Measurements from ENCODE around the gene NCDN. TPM values are rescaled to one million over a fixed set of nuclear protein-coding genes. Genes with fewer than 3 reads are reported as not detected.

Gene NCDN, protein sequence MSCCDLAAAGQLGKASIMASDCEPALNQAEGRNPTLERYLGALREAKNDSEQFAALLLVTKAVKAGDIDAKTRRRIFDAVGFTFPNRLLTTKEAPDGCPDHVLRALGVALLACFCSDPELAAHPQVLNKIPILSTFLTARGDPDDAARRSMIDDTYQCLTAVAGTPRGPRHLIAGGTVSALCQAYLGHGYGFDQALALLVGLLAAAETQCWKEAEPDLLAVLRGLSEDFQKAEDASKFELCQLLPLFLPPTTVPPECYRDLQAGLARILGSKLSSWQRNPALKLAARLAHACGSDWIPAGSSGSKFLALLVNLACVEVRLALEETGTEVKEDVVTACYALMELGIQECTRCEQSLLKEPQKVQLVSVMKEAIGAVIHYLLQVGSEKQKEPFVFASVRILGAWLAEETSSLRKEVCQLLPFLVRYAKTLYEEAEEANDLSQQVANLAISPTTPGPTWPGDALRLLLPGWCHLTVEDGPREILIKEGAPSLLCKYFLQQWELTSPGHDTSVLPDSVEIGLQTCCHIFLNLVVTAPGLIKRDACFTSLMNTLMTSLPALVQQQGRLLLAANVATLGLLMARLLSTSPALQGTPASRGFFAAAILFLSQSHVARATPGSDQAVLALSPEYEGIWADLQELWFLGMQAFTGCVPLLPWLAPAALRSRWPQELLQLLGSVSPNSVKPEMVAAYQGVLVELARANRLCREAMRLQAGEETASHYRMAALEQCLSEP
- total RNA-seq (2021; fragmentation: NEBNext Ultra II Directional; extraction: Animal tissue kit (Norgen Biotek cat#: 25700)) = 35.4 and 36.5 TPM in 2 replicates
- polyA plus RNA-seq (2011; rRNA removed) = 26.2 and 38.8 TPM in 2 replicates
- polyA plus RNA-seq (2011; cell fraction: cytosol; rRNA removed) = 23.8 TPM
- 39.9 TPM for polyA plus RNA-seq (2011; cell fraction: nucleus; rRNA removed)
- 22.6 to 34.5 TPM (median 30.7 TPM) in 4 replicates for polyA plus RNA-seq (2012, experiment 1 of 2)
- 26.7 TPM for polyA plus RNA-seq (2012, experiment 2 of 2)
- polyA plus RNA-seq (2013, experiment 1 of 2) = 17.8 TPM
- polyA plus RNA-seq (2013, experiment 2 of 2) = 15.8 TPM
- 15.6 and 19.2 TPM in 2 replicates for polyA minus RNA-seq (2011; rRNA and poly(A)+ RNA removed)
- 20.6 TPM for polyA minus RNA-seq (2011; cell fraction: cytosol; rRNA and poly(A)+ RNA removed)
- polyA minus RNA-seq (2011; cell fraction: nucleus; rRNA and poly(A)+ RNA removed) = 21.7 TPM
- long read RNA-seq, experiment 1, partial matches to known transcripts = 25 of 30 reads
- long read RNA-seq, experiment 1, other reads (novel, unspliced or antisense) = 4 of 30 reads
- long read RNA-seq, experiment 2, partial matches to known transcripts = 0 of 2 reads
- long read RNA-seq, experiment 2, other reads (novel, unspliced or antisense) = 2 of 2 reads

GRCh38 chr1:35557611-35558373 lies at the start of gene NCDN:
NCDN (plus strand) TSS chr1:35557799; CDS start chr1:35558191, 392 bp downstream.
- no peaks in the 10 kb centered on the region for H3K27me3 ChIP-seq (replicated peaks in 1 of 4; ENCODE audit: control insufficient read depth in 3 of 4, extremely low read depth in 1 of 4, insufficient read depth in 3 of 4, low read length in 3 of 4)
- peak within 1 kb of the TSS; percentile 99 for H2BK5ac ChIP-seq (ENCODE audit: low read depth, low read length)
- no peak within 1 kb of the TSS for H3K23ac ChIP-seq (ENCODE audit: insufficient read length)
- H4K91ac ChIP-seq (replicated peaks; ENCODE audit: insufficient read length, low read length) = peak within 1 kb of the TSS; percentile 96
- H2BK12ac ChIP-seq (ENCODE audit: low read depth, low read length) = peak within 1 kb of the TSS; percentile 87; the same call in 1 of the 2 replicates
- peak within 1 kb of the TSS; percentile 88 for H4K5ac ChIP-seq (ENCODE audit: insufficient read length, low read depth, low read length)
- peak within 1 kb of the TSS; percentile 96 for H3K27ac ChIP-seq (ENCODE audit: low read depth, low read length)
- H3K9me3 ChIP-seq (ENCODE audit: insufficient read depth in 2 of 2, low read depth in 1 of 2, low read length in 1 of 2) = no peaks in the 10 kb centered on the region
- peaks cover 7 to 35% (median 12%) of the 10 kb centered on the region in 4 experiments; a peak in 6 of 8 replicates for H3K36me3 ChIP-seq (ENCODE audit: control insufficient read depth in 2 of 4, insufficient read depth in 4 of 4, low read length in 3 of 4)
- H3K14ac ChIP-seq (ENCODE audit: insufficient read length) = no peak within 1 kb of the TSS
- DNase-seq (ENCODE audit: low read depth in 1 of 2, low spot score in 2 of 2) (peak; percentile 69 to 95), FAIRE-seq (no peak)
- no peak within 1 kb of the TSS; the same call in 1 of the 2 replicates for H2AFZ ChIP-seq (ENCODE audit: low read length)
- H3K56ac ChIP-seq (replicated peaks; ENCODE audit: insufficient read length, low read depth, low read length) = peak within 1 kb of the TSS; percentile 90
- no peak within 1 kb of the TSS for H3K4ac ChIP-seq (replicated peaks; ENCODE audit: insufficient read length, low read depth, low read length)
- H3K79me2 ChIP-seq (ENCODE audit: control insufficient read depth in 1 of 2, insufficient read depth in 2 of 2, low read length in 2 of 2) = peaks cover 4 to 41% of the 10 kb centered on the region in 2 experiments; a peak in 3 of 4 replicates
- H2BK120ac ChIP-seq (replicated peaks; ENCODE audit: low read depth, low read length) = no peak within 1 kb of the TSS
- POLR2A ChIA-PET (ENCODE audit: partially characterized antibody) = interaction anchor here (0.6 to 2.8 kb wide), 9 partner anchors 7 to 158 kb away, joined by 3 to 22 read pairs (median 4); partner anchors contain the start of gene TFAP2E
- H3K9ac ChIP-seq (replicated peaks in 1 of 4; ENCODE audit: extremely low read depth in 1 of 4, low read depth in 3 of 4, low read length in 3 of 4) = peak within 1 kb of the TSS; percentile 67 to 93 (median 86)
- no peak within 1 kb of the TSS for H2BK15ac ChIP-seq (ENCODE audit: low read length)
- peaks cover 3% of the 10 kb centered on the region for H3K79me1 ChIP-seq (ENCODE audit: low read depth, low read length)
- CTCF ChIA-PET (ENCODE audit: partially characterized antibody) = interaction anchor here (0.6 to 7.6 kb wide), 6 partner anchors 12 to 525 kb away, joined by 3 to 72 read pairs (median 4); no protein-coding TSS in a partner anchor
- peaks cover 0 to 12% of the 10 kb centered on the region in 2 experiments for H4K20me1 ChIP-seq (replicated peaks in 1 of 2; ENCODE audit: control insufficient read depth in 1 of 2, insufficient read depth in 2 of 2, low read length in 2 of 2)
- H3K4me1 ChIP-seq (replicated peaks in 1 of 4; ENCODE audit: control insufficient read depth in 3 of 4, insufficient read depth in 4 of 4, low read length in 3 of 4) = peaks cover 7 to 20% (median 16%) of the 10 kb centered on the region in 4 experiments; a peak in 6 of 7 replicates
- peak within 1 kb of the TSS; percentile 98 for H4K8ac ChIP-seq (ENCODE audit: extremely low read depth, insufficient read depth, low read length)
- no peak within 1 kb of the TSS for H2BK20ac ChIP-seq (ENCODE audit: low read length)
- peaks cover 7% of the 10 kb centered on the region; the same call in 1 of the 2 replicates for H3K23me2 ChIP-seq (ENCODE audit: low read depth, low read length)
- peak within 1 kb of the TSS; percentile 65; the same call in 1 of the 2 replicates for H2AK5ac ChIP-seq (ENCODE audit: low read depth, low read length)
- H3K4me2 ChIP-seq (ENCODE audit: insufficient read depth in 1 of 2, low read depth in 2 of 2, low read length in 2 of 2) = peak within 1 kb of the TSS; percentile 85 to 92
- H3K18ac ChIP-seq (ENCODE audit: extremely low read depth, low read length) = peak within 1 kb of the TSS; percentile 100
- WGBS, 2 experiments (ENCODE audit: extremely low coverage in 1 of 2, insufficient coverage in 1 of 2, insufficient read length in 1 of 2, insufficient replicate concordance in 2 of 2, low coverage in 1 of 2, low lambda C conversion rate in 2 of 2, missing lambda C conversion rate in 1 of 2) = 3% methylated on average over 54 of the region's 58 CpGs; no CpG with 5 or more reads in 1 of the 2 experiments
- peak within 1 kb of the TSS; percentile 72 to 91 (median 80) for H3K4me3 ChIP-seq (ENCODE audit: extremely low read depth in 1 of 4, insufficient read depth in 2 of 4, low read depth in 3 of 4, low read length in 4 of 4)
- TF ChIP-seq ATF3 (IDR thresholded peaks at IDR 0.05; ENCODE audit: insufficient read depth, low read depth, low read length) (no peak), JUND (IDR thresholded peaks at IDR 0.05; ENCODE audit: low read length) (peak; percentile 61; the same call in 1 of the 2 replicates), YY1 (IDR thresholded peaks at IDR 0.05; ENCODE audit: low read depth, low read length) (peak; percentile 99), TAF7 (optimal IDR thresholded peaks at IDR 0.05; ENCODE audit: borderline replicate concordance, low read depth, low read length) (peak; percentile 22)

Measured in H1 (cell line).